ENCODE measurements around the gene BICRA.

The BICRA gene

DNA sequence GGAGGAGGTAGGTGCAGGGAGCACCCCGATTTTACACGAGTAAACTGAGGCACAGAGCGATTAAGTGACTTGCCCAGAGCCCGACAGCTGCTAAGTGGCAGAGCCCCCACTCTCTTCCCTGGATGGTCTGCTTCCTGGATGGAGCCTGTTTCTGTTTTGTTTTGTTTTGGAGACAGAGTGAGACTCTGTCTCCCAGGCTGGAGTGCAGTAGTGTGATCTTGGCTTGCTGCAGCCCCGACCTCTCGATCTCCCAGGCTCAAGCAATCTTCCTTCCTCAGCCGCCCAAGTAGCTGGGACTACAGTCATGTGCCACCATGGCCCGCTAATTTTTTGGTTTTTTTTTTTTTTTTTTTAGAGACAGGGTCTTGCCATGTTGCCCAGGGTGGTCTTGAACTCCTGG lies 17.3 kb downstream of the BICRA start (continued):
- TF ChIP-seq, protein P1, sequence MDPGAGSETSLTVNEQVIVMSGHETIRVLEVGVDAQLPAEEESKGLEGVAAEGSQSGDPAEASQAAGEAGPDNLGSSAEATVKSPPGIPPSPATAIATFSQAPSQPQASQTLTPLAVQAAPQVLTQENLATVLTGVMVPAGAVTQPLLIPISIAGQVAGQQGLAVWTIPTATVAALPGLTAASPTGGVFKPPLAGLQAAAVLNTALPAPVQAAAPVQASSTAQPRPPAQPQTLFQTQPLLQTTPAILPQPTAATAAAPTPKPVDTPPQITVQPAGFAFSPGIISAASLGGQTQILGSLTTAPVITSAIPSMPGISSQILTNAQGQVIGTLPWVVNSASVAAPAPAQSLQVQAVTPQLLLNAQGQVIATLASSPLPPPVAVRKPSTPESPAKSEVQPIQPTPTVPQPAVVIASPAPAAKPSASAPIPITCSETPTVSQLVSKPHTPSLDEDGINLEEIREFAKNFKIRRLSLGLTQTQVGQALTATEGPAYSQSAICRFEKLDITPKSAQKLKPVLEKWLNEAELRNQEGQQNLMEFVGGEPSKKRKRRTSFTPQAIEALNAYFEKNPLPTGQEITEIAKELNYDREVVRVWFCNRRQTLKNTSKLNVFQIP (CRISPR knock-in tag; IDR thresholded peaks at IDR 0.05; ENCODE audit: borderline replicate concordance, low read depth) = no peak
- TF ChIP-seq ARNTL (CRISPR knock-in tag; IDR thresholded peaks at IDR 0.05; ENCODE audit: borderline replicate concordance, low read depth) = no peak

DNA sequence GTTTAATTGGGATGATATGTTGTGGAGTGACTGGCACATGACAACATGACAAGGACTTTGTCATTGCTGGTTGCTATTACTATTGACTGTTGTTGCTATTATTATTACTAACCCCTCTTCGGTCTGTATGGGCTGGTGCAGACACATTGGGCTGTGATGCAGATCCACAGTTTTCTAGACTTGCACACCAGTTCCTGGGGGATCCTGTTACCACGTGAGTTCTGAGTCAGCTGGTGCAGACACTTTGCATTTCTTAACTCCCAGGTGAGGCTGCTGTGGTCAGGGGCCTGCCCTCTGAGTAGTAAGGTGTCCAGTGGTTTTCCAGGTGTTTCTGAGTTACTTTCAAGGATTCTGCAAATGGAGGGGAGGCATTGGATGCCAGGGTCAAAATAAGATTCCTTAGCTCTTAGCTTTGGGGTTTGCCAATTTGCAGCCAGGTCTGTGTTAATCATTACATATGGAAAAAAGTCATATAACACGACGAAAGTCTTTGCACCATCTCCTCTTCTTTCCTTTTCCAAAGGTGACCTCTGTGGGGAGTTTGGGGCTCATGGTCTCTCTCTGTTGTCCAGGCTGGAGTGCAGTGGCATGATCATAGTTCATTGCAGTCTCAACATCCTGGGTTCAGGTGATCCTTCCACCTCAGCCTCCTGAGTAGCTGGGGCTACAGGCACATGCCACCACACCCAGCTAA lies 19.3 kb downstream of the BICRA start:
- no peak for ATAC-seq
- TF ChIP-seq, protein P2, sequence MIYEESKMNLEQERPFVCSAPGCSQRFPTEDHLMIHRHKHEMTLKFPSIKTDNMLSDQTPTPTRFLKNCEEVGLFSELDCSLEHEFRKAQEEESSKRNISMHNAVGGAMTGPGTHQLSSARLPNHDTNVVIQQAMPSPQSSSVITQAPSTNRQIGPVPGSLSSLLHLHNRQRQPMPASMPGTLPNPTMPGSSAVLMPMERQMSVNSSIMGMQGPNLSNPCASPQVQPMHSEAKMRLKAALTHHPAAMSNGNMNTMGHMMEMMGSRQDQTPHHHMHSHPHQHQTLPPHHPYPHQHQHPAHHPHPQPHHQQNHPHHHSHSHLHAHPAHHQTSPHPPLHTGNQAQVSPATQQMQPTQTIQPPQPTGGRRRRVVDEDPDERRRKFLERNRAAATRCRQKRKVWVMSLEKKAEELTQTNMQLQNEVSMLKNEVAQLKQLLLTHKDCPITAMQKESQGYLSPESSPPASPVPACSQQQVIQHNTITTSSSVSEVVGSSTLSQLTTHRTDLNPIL (CRISPR knock-in tag; IDR thresholded peaks at IDR 0.05; ENCODE audit: low read depth) = no peak
- TF ChIP-seq, protein P1 (CRISPR knock-in tag; IDR thresholded peaks at IDR 0.05; ENCODE audit: borderline replicate concordance, low read depth) = no peak
- TF ChIP-seq OSR1 (CRISPR knock-in tag; IDR thresholded peaks at IDR 0.05) (no peak), ESRRG (CRISPR knock-in tag; IDR thresholded peaks at IDR 0.05) (no peak), ZNF8 (CRISPR knock-in tag; IDR thresholded peaks at IDR 0.05) (no peak), ZFP3 (CRISPR knock-in tag; IDR thresholded peaks at IDR 0.05) (no peak), CSDC2 (CRISPR knock-in tag; IDR thresholded peaks at IDR 0.05) (no peak), RARB (CRISPR knock-in tag; IDR thresholded peaks at IDR 0.05) (no peak), TOX (CRISPR knock-in tag; IDR thresholded peaks at IDR 0.05; ENCODE audit: borderline replicate concordance) (no peak), ZNF565 (CRISPR knock-in tag; conservative IDR thresholded peaks at IDR 0.05; ENCODE audit: low read depth) (no peak)
- TF ChIP-seq, protein P3, sequence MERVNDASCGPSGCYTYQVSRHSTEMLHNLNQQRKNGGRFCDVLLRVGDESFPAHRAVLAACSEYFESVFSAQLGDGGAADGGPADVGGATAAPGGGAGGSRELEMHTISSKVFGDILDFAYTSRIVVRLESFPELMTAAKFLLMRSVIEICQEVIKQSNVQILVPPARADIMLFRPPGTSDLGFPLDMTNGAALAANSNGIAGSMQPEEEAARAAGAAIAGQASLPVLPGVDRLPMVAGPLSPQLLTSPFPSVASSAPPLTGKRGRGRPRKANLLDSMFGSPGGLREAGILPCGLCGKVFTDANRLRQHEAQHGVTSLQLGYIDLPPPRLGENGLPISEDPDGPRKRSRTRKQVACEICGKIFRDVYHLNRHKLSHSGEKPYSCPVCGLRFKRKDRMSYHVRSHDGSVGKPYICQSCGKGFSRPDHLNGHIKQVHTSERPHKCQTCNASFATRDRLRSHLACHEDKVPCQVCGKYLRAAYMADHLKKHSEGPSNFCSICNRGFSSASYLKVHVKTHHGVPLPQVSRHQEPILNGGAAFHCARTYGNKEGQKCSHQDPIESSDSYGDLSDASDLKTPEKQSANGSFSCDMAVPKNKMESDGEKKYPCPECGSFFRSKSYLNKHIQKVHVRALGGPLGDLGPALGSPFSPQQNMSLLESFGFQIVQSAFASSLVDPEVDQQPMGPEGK (CRISPR knock-in tag; IDR thresholded peaks at IDR 0.05; ENCODE audit: borderline replicate concordance) = no peak

DNA sequence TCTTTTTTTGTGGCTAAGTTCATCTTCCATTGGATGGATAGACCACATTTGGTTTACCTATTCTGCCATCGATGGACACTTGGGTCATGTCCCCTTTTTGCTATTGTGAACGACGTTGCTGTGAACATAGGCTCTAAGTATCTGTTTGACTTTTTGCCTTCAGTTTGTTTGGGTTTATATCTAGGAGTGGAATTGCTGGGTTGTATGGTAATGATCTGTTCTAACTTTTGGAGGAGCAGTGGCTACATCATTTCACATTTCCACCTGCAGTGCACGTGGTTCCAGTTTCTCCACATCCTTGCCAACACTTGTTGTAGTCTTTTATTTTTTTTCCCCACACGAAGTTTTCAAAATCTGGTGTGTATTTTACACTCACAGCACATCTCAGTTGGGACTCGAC lies 21.7 kb downstream of the BICRA start:
- ATAC-seq = no peak
- TF ChIP-seq ZFP30 (CRISPR knock-in tag; IDR thresholded peaks at IDR 0.05) (no peak), BACH2 (CRISPR knock-in tag; IDR thresholded peaks at IDR 0.05; ENCODE audit: borderline replicate concordance) (no peak), ARNTL (CRISPR knock-in tag; IDR thresholded peaks at IDR 0.05; ENCODE audit: borderline replicate concordance, low read depth) (no peak), TOX (CRISPR knock-in tag; IDR thresholded peaks at IDR 0.05; ENCODE audit: borderline replicate concordance) (no peak), PPARA (CRISPR knock-in tag; IDR thresholded peaks at IDR 0.05; ENCODE audit: borderline replicate concordance) (no peak), RARB (CRISPR knock-in tag; IDR thresholded peaks at IDR 0.05) (no peak), SNAI2 (CRISPR knock-in tag; IDR thresholded peaks at IDR 0.05) (no peak), CSDC2 (CRISPR knock-in tag; IDR thresholded peaks at IDR 0.05) (no peak), ZNF8 (CRISPR knock-in tag; IDR thresholded peaks at IDR 0.05) (no peak), ZNF565 (CRISPR knock-in tag; conservative IDR thresholded peaks at IDR 0.05; ENCODE audit: low read depth) (no peak), ZC3H10 (CRISPR knock-in tag; IDR thresholded peaks at IDR 0.05) (no peak), ZFP3 (CRISPR knock-in tag; IDR thresholded peaks at IDR 0.05) (no peak), ZNF70 (CRISPR knock-in tag; IDR thresholded peaks at IDR 0.05) (no peak)
- TF ChIP-seq, protein P3 (CRISPR knock-in tag; IDR thresholded peaks at IDR 0.05; ENCODE audit: borderline replicate concordance) = no peak
- TF ChIP-seq, protein P2 (CRISPR knock-in tag; IDR thresholded peaks at IDR 0.05; ENCODE audit: low read depth) = no peak
- TF ChIP-seq, protein P4, sequence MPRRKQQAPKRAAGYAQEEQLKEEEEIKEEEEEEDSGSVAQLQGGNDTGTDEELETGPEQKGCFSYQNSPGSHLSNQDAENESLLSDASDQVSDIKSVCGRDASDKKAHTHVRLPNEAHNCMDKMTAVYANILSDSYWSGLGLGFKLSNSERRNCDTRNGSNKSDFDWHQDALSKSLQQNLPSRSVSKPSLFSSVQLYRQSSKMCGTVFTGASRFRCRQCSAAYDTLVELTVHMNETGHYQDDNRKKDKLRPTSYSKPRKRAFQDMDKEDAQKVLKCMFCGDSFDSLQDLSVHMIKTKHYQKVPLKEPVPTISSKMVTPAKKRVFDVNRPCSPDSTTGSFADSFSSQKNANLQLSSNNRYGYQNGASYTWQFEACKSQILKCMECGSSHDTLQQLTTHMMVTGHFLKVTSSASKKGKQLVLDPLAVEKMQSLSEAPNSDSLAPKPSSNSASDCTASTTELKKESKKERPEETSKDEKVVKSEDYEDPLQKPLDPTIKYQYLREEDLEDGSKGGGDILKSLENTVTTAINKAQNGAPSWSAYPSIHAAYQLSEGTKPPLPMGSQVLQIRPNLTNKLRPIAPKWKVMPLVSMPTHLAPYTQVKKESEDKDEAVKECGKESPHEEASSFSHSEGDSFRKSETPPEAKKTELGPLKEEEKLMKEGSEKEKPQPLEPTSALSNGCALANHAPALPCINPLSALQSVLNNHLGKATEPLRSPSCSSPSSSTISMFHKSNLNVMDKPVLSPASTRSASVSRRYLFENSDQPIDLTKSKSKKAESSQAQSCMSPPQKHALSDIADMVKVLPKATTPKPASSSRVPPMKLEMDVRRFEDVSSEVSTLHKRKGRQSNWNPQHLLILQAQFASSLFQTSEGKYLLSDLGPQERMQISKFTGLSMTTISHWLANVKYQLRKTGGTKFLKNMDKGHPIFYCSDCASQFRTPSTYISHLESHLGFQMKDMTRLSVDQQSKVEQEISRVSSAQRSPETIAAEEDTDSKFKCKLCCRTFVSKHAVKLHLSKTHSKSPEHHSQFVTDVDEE (CRISPR knock-in tag; IDR thresholded peaks at IDR 0.05) = no peak
- TF ChIP-seq, protein P1 (CRISPR knock-in tag; IDR thresholded peaks at IDR 0.05; ENCODE audit: borderline replicate concordance, low read depth) = no peak

Measured in SK-N-SH treated with all-trans-retinoic acid at 6 μM for 48 hours (cell line).